ENCODE measurements around the gene OR2C1.

The OR2C1 gene

DNA sequence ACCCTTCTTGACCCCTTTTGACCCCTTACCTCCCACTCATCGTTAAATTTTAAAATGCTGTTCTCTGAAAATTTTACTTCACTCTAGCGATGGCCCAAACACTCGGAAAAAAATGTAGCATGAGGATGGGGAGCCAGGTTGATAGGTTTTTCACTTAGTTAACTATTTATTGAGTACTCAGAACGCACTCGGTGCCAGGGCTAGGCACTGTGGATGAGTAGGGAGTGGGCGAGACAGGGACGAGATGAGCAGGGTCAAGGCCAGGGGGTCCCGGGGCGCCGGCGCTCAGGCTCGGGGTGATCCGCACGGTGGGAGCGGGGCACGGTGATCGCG lies 44.7 kb downstream of the OR2C1 start:
- DNase-seq (ENCODE audit: low spot score) = no peak

DNA sequence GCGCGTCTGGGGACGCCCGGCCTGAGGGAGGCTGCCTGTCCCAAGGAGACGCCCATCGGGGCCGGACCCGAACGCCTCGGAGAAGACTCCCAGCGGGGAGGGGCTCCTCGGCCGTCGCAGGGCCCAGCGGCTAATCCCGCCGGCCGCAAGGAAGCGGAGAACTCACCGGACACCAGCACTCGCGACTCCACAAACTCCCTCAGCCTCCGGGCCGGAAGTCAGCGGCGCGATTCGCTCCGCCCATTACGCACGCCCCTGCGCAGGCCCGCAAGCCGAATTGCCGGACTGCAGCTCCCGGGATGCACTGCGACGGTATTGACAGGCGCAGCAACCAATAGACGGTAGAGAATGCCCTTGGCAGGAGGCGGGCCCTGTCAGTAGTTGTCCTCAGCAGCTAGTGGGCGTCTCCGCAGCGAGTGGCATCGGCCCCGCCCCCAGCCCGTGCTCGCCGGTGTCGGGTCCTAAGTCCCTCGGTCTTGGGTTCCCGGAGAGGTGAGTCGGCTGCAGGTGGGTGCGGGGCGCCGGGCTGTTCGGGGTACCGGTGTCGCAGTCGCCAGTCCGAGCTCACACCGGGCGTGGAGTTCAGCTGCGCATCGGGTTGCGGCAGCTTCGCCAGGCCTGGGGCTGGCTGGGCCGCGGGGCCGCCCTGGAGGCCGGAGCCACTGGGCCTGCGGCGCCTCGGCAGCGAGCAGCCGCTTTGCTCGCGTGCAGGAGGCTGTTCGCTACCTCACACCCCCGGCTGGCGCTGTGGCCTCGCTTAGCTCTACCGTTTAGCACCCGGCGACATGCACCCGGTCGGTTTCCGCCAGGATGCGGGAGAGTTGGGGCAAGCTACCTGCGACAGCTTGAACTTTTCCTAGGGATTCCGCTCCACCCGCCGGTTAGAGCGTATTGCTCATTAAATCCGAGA lies 45.3 kb downstream of the OR2C1 start, which contains the start of the genes ZNF174 and ZSCAN32:
ZNF174 (plus strand) TSS at position 437 of the 910 bp plus-strand sequence. CDS start 790 bp downstream, outside the sequence.
ZSCAN32 (minus strand) TSS at position 226 of the 910 bp plus-strand sequence. CDS start 3,447 bp downstream, outside the sequence.
- DNase-seq (ENCODE audit: low spot score) = peak; percentile 98

DNA sequence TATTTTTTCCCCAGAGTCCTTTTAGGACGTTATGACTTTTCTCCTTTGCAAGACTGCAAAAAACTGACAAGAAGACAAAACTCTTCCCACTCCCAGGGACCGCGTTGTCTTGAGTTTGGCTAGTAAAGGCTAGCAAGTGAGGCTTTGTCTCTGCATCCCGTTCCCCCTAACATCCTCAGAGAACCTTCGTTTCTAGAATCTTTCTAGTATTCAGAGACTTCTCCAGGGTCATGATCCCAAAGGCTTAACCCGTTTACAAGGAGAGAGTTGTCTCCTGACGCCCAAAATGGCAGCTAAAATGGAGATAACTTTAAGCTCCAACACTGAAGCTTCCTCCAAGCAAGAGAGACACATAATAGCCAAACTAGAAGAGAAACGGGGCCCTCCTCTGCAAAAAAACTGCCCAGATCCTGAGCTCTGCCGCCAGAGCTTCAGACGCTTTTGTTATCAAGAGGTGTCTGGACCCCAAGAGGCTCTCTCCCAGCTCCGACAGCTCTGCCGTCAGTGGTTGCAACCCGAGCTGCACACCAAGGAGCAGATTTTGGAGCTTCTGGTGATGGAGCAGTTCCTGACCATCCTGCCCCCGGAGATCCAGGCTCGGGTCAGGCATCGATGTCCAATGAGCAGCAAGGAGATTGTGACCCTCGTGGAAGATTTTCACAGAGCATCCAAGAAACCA lies 46.2 kb downstream of the OR2C1 start:
- DNase-seq (ENCODE audit: low spot score) = no peak
